HUDEP-2 (cell line): Measurements from ENCODE around the gene DCUN1D3.
A peak's percentile ranks its signal among the peaks of the same experiment; 100 is the strongest.
"Not testable (repeated sequence)": the region's sequence is repeated elsewhere in the genome, so short reads cannot be mapped to it uniquely, and the experiment has no call there.

Source experiments
- DNase-seq, 76 experiments: peaks; one replicate each; lab custom pipeline; 2025; ENCODE audit not compliant: unreplicated experiment in 76 of 76; lab: John Stamatoyannopoulos, UW

Gene DCUN1D3

GRCh38 chr16:20866145-20866772, 33.9 kb downstream of the DCUN1D3 start:
- peak in 40 of 76 experiments; percentile 3 to 64 (median 26) for DNase-seq

GRCh38 chr16:20865420-20866131, 34.6 kb downstream of the DCUN1D3 start:
- DNase-seq: peak in 2 of 76 experiments; percentile 20 to 39

GRCh38 chr16:20864376-20864775, 35.8 kb downstream of the DCUN1D3 start:
- DNase-seq: not testable (repeated sequence)

- DNase-seq: no peak
These were observed 37.8 kb downstream of the DCUN1D3 start for GRCh38 chr16:20862162-20862960.

- not testable (repeated sequence) for DNase-seq
These were observed 39.2 kb downstream of the DCUN1D3 start for GRCh38 chr16:20860995-20861394.

- DNase-seq: no peak
These were observed 39.8 kb downstream of the DCUN1D3 start for GRCh38 chr16:20860361-20860760.

- DNase-seq: no peak
These were observed 40.5 kb downstream of the DCUN1D3 start for GRCh38 chr16:20859699-20860098.

GRCh38 chr16:20859229-20859628, 40.9 kb downstream of the DCUN1D3 start:
- DNase-seq: no peak

GRCh38 chr16:20857281-20857680, 42.9 kb downstream of the DCUN1D3 start:
- DNase-seq: no peak

- no peak for DNase-seq
These were observed 45.2 kb downstream of the DCUN1D3 start for GRCh38 chr16:20854963-20855362.

- no peak for DNase-seq
These were observed 46.1 kb downstream of the DCUN1D3 start for GRCh38 chr16:20853981-20854620.

- no peak for DNase-seq
These were observed 47.0 kb downstream of the DCUN1D3 start for GRCh38 chr16:20853143-20853542.

- no peak for DNase-seq
These were observed 48.6 kb downstream of the DCUN1D3 start for GRCh38 chr16:20851601-20852000.

GRCh38 chr16:20850981-20851380, 49.2 kb downstream of the DCUN1D3 start:
- no peak for DNase-seq

GRCh38 chr16:20849589-20850390, 50.4 kb downstream of the DCUN1D3 start:
- peak in 52 of 76 experiments; percentile 7 to 71 (median 38) for DNase-seq

- no peak for DNase-seq
These were observed 52.6 kb downstream of the DCUN1D3 start for GRCh38 chr16:20847550-20847949.

- no peak for DNase-seq
These were observed 53.6 kb downstream of the DCUN1D3 start for GRCh38 chr16:20846551-20846950.

GRCh38 chr16:20846030-20846429, 54.1 kb downstream of the DCUN1D3 start:
- no peak for DNase-seq

GRCh38 chr16:20844588-20844987, 55.6 kb downstream of the DCUN1D3 start:
- no peak for DNase-seq

- DNase-seq: no peak
These were observed 56.1 kb downstream of the DCUN1D3 start for GRCh38 chr16:20844054-20844453.
